Lung (tissue), 12 donors: ENCODE measurements around the gene TSPEAR. TPM values are rescaled to one million over a fixed set of nuclear protein-coding genes. Genes with fewer than 3 reads are reported as not detected.

Experiments
- ATAC-seq: fragments of 200-7000 bp; cut with Tn5 transposase; one replicate; pipeline ENCODE4 v1.9.1; 2020; ENCODE audit warnings: moderate number of reproducible peaks; ENCODE audit not compliant: insufficient read depth, low FRiP score
- DNase-seq, 3 donors: peaks; one replicate each; pipeline ENCODE4 v3.0.0-alpha.2; 2013 to 2017
- H3K27ac ChIP-seq, 2 donors: one replicate each; pipeline ENCODE4 v1.5.1; 2013; ENCODE audit warnings: mild to moderate bottlenecking in 2 of 2, moderate library complexity in 2 of 2, control low read depth in 1 of 2, inconsistent platforms in 1 of 2, low read depth in 1 of 2, low read length in 1 of 2
- H3K27me3 ChIP-seq, 3 donors: one replicate each; pipeline ENCODE4 v1.5.1; 2013; ENCODE audit warnings: low read length in 2 of 3; ENCODE audit not compliant: control insufficient read depth in 3 of 3, insufficient read depth in 3 of 3
- H3K36me3 ChIP-seq, 4 donors: one replicate each; pipeline ENCODE4 v1.5.1; 2013; ENCODE audit warnings: low read length in 4 of 4, mild to moderate bottlenecking in 1 of 4, moderate library complexity in 1 of 4; ENCODE audit not compliant: control insufficient read depth in 4 of 4, insufficient read depth in 4 of 4
- H3K4me1 ChIP-seq, 5 donors: one replicate each; pipeline ENCODE4 v1.5.1; 2013; ENCODE audit warnings: low read length in 5 of 5, mild to moderate bottlenecking in 2 of 5, moderate library complexity in 1 of 5; ENCODE audit not compliant: control insufficient read depth in 5 of 5, insufficient read depth in 5 of 5
- H3K4me3 ChIP-seq: one replicate; pipeline ENCODE4 v1.5.1; 2013; ENCODE audit warnings: mild to moderate bottlenecking, control low read depth, moderate library complexity
- H3K9ac ChIP-seq, 2 donors: one replicate each; pipeline ENCODE4 v1.5.1; 2013; ENCODE audit warnings: low read length in 2 of 2, control low read depth in 1 of 2; ENCODE audit not compliant: insufficient read depth in 1 of 2
- H3K9me3 ChIP-seq, 4 donors: one replicate each; pipeline ENCODE4 v1.5.1; 2013; ENCODE audit warnings: low read length in 3 of 4, mild to moderate bottlenecking in 1 of 4, moderate library complexity in 1 of 4; ENCODE audit not compliant: control insufficient read depth in 4 of 4, insufficient read depth in 3 of 4
- CTCF ChIP-seq: IDR thresholded peaks from 2 replicates; pipeline ENCODE4 v1.5.1; 2012; ENCODE audit warnings: mild to moderate bottlenecking; ENCODE audit errors: control extremely low read depth, extremely low read depth
- WGBS, 2 donors: extraction: QIAGEN DNeasy Blood & Tissue Kit; methylation state at CpG; one replicate each; pipeline ENCODE4 v1.1.7; 2013; 5-methylcytosine and 5-hydroxymethylcytosine counted together
- polyA plus RNA-seq, 2 donors: library from polyadenylated mRNA; stranded (reverse); fragments of 200-250 nt; gene quantifications; one replicate each; pipeline ENCODE4 v1.2.1, GENCODE V29; 2013
- total RNA-seq, 2 donors: library from RNA; depleted of rRNA in 1 of 2; stranded (reverse); fragments of >200 nt in 1 of 2; gene quantifications; one replicate each; pipeline ENCODE4 v1.2.1, GENCODE V29; 2014 to 2021
- donor health status: control.
- donor health status: control.
- donor health status: Bipolar disorder and iron deficiency.
- donor health status: healthy.
- donor health status: DM: yes; HTN: yes; CAD: no.

Gene TSPEAR
- total and polyA plus RNA-seq, 4 donors: 0.02 to 2.1 (median 0.27) TPM

- ATAC-seq: no peak
- H3K27ac ChIP-seq: no peak overlapping the region
- WGBS, 2 donors: 69 to 70% methylated on average over 3 of the region's 3 CpGs
Observed at GRCh38 chr21:44670642-44671432, 40.5 kb downstream of the TSPEAR start.

GRCh38 chr21:44667612-44668011, 43.8 kb downstream of the TSPEAR start:
- DNase-seq (no peak), ATAC-seq (no peak)
- Histone ChIP-seq H3K9me3 (peaks cover 0 to 8% (median 3%) of the 10 kb centered on the region in 4 donors), H3K36me3 (no peaks in the 10 kb centered on the region), H3K9ac (no peak overlapping the region), H3K27ac (no peak overlapping the region), H3K27me3 (no peaks in the 10 kb centered on the region), H3K4me3 (no peak overlapping the region), H3K4me1 (no peaks in the 10 kb centered on the region)
- no peak for TF ChIP-seq CTCF
- WGBS, 2 donors: 77 to 92% methylated on average over 1 of the region's 1 CpG

More at GRCh38 chr21:44670642-44671432, 40.5 kb downstream of the TSPEAR start:
- TF ChIP-seq CTCF: no peak
- Histone ChIP-seq H3K4me3 (no peak overlapping the region), H3K27me3 (no peaks in the 10 kb centered on the region), H3K4me1 (no peaks in the 10 kb centered on the region), H3K9me3 (peaks cover 0 to 10% (median 5%) of the 10 kb centered on the region in 4 donors), H3K9ac (no peak overlapping the region), H3K36me3 (no peaks in the 10 kb centered on the region)
- no peak for DNase-seq

- Histone ChIP-seq H3K4me3 (no peak within 1 kb of the TSS), H3K27me3 (no peaks in the 10 kb centered on the region), H3K9me3 (peaks cover 0 to 8% (median 1%) of the 10 kb centered on the region in 4 donors), H3K27ac (no peak within 1 kb of the TSS), H3K36me3 (no peaks in the 10 kb centered on the region), H3K9ac (no peak within 1 kb of the TSS), H3K4me1 (no peaks in the 10 kb centered on the region)
- DNase-seq (no peak), ATAC-seq (no peak)
- 68 to 76% methylated on average over 19 of the region's 19 CpGs for WGBS, 2 donors
- TF ChIP-seq CTCF: no peak
Observed at GRCh38 chr21:44666401-44667320, 44.7 kb downstream of the TSPEAR start, which contains the start of gene KRTAP12-2. TSS of gene KRTAP12-2 (minus strand) at chr21:44666927. CDS start at chr21:44666886, 41 bp downstream.
